ENCODE data around the gene GPRIN2.

GPRIN2 gene

DNA sequence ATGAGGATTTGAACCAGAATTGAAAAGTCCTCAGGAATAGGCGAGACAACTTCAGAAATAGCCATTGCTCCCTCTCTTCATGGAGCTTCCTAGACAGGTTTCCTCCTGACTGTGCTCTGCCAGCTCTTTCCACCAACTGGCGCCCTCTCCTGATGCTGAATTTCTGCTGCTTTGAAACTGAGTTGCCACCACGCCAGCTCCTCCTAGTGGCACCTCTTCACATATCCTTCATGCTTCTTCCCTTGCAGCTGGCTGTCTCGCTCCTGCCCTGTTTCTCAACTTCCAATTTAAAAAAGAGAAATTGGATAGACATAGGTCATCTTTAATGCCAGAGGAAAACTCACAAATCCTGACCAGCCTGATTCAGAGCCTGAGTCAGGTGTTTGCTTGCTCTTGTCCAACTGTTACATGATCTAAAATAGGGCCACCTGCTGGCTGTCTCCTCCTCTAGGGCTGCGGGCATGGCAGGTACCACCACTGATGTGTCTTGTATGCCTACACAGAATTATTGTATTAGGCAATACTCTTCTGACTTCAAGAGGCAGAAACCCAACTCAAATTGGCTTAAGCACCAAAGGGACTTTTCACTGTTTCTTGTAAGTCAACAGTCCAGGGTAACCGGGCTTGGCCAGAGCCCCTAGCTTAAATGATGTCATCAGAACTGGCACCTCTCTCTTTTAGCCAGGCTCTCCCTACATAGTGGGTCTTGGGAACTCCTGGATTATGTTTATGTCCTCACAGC, 9.3 kb upstream of the GPRIN2 start:
- DNase-seq, result peak; percentile 17

DNA sequence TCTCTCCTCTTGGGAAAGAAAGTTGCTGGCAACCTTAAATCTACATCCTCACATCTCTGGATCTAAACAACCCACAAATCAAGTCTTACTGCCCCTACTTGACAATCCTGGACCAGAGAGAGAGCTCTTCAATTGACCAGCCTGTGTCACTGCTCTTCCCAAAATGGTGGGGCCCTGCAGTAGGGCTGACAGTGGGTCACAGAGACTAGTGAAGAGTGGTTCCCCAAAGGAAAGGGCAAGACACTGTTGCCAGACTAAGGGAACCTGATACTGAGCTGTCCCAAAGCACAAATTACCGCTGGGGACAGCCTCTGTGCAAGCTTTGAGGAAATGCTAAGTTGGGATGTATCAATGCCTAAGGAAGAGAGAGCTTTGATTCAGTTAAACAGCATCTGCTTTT, 4.5 kb upstream of the GPRIN2 start:
- DNase-seq, result no peak

DNA sequence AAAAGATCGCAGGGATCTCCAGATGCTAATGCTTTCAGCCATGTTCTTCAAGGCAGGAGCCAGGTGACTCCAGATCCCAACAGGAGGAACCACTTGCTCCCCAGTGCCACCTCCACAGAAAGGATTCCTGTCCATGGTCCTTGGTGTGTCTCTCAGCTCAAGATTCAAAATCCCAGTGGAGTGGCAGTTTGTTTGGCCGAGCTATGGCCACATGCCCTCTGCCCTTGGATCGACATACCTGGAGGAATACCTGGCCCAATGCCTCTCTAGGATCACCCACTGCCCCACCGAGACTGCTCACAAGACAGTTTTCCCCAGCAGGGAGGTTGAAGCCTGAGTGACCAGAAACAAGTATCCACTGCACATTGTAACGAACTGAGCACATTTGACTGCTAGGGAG, 3.9 kb upstream of the GPRIN2 start:
- no peak for DNase-seq

DNA sequence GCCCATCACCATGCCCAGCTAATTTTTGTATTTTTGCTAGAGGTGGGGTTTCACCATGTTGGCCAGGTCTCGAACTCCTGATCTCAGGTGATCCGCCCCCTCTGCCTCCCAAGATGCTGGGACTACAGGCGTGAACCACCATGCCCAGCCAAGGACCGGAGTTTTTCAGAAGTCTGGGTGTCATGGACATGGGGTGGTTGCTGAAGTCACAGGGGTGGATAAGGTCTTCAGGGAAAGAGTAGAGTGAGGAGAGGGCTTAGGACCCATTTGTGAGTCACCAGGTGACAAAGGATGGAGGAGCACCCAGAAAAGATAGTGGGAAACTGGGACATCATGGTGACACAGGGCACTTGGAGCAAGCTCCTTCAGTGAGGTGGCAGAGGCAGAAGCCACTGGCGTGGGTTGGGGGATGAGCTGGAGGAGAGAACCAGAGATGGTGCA, 2.8 kb upstream of the GPRIN2 start:
- no peak for DNase-seq

DNA sequence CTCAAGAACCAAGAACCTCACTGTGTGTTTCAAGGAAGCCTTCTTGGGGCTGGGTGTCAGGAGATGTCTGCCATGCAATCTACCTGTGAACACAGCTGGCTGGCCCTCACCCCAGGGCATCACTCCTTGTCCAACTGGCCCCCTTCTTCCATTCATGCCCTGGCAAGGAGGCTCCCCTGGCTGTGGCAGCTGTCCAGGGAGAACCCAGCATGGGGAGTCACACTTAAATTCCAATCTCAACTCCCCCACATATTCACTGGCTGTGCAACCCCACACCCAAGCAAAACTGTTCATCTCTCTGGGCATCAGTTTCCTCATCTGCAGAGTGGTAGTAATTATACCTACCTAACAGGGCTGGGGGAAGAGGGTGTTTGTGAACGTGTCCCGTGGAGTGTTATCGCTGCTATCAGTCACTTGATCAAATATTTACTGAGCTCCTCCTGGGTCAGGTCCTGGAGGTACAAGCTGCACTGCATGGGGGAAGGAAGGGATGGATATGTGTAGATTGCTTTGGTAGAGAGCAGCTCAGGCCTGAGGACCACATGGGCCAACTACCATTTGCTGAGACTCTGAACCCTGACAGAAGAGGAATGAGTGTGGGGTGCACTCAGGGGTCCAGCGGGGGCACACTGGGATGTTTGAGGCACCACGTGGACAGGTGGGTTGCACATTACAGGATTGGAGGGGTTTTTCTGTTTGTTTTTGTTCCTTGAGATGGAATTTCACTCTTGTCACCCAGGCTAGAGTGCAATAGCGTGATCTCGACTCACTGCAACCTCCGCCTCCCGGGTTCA, 2.1 kb upstream of the GPRIN2 start:
- no peak for DNase-seq

DNA sequence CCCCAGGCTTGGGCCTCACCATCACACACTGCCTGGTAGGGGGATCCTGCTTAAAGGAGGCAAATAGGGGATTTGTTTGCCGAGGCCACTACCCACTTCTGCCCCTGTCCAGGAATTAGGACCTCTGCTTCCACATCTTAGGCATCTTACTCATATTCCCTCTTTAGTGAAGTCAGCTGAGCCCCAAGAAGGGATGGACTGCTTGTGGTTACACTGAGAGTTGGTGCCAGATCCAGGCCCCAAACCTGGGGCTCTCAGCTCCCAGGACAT, 1.6 kb upstream of the GPRIN2 start:
- DNase-seq, result no peak

DNA sequence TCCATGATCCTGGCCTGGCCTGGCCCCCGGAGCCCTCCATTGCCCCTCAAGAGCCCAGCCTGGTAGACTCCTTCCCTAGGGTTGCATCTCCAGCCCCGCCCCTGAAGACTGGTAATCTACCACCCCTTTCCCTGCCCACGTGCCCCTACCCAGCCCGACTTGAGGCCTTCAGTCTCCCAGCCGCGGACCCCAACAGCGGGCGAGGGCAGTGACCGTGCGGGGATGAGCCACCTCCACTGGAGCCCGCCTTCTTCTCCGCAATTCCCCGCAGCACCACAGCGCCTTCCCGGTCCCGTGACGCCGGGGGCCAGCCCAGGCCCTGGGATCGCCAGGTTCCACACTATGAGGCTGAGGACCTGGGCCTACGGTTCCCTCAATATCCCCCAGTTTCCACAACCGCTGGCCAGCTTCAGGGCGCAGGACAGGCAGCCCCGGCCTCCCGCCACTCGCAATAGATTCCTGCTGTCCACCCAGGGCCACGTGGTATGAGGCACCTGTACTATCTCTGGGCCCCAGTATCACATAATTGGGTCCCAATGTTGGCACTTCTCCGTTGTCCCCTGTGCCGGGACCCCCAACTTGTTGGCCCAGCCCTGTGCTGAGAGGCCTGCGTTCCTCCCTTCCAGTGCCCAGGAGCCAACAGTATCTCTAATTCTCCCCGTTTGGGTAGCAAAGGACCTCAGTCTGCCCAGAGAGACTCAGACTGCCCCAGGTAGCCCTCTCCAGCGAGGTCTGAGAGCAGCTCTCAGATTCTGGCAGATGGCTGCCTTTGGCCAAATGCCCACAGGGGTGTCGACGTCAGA, 1.1 kb upstream of the GPRIN2 start:
- no peak for DNase-seq

DNA sequence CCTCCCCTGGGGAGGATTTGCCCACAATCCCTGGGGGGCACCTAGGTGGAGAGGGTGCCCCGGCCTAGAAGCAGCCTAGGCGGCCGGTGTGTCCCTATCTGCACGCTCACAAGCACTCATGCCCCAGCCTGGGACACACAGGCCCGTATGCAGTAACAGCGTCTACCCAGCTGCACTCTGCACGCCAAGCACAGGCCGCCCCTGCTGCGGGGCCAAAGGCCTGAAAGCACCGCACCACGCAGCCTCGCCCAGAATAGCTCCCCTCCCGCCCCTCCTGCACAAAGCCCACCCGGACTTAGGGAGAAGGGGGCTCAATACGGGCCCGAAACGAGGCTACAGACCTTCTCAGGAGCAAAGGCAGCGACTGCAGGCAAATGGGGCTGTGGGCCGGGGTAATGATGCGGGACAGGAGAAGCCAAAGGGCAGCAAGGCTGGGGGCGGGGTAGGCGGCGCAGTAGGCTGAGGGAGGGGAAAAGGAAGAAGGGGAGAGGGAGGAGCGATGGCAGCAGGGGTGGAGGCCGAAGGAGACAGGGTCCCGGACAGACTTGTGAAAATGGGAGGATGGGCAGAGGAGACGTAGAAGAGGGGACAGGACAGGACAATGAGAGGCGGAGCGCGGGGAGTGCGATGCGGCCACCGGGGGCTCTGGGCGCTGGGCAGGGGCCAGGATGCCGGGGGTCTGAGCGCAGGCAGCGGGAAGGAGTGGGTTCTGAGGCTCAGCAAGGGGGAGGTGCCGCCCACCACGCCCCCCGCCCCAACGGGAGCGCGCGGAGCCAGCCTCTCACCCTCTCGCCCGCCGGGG, 544 bp downstream of the GPRIN2 start:
- no peak for DNase-seq

DNA sequence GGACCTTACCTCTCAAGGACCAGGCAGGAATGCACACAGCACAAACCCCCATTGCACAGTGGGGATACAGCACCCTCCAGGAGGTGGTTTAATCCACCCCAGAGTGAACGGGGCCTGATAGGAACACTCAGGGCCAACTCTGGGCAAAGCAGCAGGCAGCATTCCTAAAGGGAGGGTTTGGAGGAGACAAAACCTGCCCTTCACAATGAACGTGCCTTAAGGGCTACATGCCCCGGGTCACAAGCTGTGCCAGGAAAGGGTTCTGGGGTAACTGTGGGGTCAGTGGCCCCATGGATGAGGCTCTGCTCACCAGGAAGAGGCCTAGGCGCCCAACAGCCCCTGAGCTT, 1.1 kb downstream of the GPRIN2 start:
- no peak for DNase-seq

DNA sequence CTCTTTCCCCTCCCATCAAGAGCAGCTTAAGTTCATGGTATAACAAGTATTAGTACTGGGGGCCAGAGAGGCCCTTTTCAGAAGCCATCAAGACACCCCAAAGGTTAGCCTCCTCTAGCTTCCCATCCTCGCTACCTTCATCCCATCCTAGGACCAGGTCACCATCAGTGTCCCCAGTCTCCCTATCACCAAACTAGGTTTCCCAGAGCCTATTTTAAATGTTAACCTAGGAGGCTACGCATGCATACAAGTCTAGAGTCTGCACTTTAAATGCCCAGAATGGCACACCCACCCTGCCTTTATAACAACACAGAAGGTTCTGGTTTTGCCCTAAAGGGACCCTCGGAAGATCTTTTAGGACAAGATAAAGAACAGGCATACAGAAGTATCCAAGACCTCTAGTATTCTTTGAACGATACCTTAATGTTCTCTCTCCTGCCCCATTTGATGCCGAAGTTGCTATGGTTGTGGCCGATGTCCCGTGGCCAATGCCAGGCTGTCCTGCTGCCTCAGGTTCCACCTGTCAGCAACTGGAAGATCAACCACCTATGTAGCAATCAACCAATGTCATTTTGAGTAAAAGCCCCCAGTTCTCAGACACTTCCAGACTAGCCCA, 2.2 kb downstream of the GPRIN2 start:
- DNase-seq, result no peak

DNA sequence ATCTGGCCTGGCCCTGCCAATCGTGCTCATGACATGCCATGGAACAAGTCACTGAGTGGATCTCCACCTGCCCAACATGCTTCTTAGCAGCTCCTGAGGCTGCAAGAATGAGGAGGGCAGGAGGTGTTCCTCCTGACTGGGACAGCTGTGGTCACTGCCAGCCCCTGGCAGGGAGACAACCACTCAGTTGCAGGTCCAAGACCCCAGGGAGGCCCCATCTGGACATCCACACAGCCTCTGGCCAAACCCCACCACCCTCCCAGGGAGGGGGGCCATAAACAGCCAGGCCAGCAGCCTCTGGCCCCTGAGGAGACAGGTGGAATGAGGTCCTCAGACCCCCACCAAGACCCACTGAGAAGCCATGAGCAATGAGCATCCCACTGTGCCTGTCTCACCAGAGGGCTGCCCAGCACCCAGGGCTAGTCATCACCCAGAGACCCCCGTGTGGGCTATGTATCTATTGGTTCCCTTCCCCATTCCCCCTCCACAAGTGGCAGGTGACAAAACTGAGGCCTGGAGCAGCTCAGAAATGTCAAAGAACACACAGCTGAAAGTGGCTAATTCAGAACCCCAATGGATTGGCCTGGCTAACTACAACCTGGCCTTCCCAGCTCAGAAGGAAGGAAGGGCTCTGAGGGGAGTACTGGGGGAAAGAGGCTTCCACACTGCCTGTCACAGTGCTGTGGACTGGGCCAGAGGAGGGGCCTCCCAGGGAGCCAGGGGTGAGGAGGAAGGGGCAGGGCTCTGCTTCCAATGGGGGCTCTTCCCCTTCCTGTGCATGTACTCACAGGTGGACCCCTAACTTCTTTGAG, 3.0 kb downstream of the GPRIN2 start:
- DNase-seq, result no peak

DNA sequence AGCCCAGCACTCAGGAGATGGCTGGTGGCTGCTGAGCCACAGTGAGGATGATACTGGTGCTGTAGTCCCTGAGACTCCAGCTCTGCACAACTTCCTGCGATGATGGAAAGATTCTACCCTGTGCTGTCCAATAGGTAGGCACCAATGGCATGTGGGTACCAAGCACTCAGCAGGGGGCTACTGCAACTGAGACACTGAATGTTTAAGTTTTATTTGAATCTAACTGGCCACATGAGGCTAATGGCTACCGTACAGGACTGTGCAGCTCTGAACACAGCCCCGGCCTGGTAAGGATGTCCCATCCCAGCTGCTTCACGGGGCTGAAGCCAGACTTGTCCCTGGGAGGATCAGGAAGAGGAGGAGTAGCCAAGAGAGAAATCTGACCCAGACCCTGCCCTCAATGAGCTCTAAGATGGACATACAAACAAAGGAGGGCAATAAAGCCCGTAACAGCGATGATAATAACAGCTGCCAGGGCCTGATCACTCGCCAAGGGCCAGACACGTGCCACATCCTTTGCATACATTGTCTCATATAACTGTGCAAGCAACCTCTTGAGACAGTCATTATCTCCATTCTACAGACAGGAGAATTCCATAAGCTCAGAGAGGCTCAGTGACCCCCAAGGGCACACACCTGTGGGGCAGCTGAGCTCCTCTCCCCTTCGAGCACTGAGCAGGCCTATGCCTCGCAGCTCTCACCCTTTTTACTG, 3.8 kb downstream of the GPRIN2 start:
- DNase-seq, result no peak

DNA sequence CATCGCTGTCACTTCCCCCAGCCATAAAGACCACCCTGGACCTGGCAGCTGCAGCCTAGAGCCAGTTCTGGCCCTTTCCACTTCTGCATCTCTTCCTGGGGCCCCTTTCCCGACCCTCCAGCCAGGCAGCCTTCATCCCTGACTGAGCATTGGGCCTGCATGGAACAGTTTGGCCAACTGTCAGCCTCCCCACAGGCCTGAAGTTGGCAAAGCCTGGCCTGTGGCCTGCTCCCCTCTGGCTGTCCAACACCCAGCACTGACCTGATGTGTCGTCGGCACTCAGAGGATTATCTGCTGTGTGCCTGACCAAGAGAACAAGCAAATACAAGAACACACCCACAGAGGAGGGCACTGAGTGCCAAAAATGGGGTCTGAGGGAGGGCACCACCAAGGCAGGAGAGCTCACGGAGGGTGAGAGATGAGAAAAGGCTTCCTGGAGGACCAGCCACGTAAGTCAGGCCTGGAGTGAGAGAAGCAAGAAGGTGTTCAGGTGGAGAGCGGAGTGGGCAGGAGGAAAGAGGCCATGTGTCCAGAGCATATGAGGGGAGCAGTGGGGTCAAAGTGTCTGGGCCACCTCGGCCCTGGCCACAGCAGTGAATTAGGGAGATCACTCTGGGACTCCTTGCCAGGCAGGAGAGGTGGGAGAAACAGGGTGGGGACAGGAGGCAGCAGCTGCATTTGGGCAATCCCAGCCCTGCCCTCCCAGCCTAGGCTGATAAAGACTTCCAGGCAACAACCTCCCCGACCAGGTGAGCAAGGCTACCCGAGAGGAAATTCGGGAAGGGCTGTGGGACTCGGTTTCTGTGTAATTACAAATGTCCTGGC, 4.5 kb downstream of the GPRIN2 start:
- no peak for DNase-seq

DNA sequence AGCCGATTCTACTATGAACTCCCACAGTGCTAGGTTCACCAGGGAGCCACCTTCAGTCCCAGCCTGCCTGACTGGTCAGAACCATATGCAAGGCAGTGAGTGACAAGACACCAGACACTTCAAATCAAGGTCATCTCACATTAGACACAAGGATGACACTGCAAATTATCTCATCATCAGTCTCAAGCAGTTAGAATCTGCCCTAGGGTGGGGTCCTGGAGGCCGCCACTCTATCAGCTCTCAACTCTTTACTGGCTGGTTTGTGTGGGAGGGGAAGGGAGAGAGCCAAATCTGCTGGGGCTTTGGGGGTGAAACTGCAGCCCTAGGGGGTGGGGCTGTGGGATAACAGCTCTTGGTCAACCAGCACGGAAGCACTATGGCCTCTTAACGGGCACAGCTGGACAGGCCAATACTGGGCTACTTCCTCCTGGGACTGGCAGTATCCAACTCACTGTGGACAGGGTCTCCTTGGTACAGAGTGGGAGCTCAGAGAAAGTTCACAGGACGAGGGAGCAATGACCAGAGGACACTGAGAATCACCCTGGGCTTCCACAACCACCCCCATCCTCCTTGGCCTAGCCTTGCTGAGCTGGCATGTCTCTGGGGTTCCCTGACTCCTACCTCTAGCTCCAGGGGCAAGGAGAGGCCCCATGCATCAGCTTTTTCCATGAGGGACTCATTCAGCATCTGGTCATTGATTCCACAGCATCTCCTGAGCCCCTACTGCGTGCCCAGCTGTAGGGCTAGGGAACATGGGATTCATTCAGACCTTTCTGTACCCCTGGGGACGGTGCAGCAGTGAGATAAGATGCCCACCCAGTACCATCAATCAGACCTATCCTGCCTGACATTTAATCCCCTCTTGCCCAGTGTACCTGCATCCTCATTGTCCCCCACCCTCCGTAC, 5.4 kb downstream of the GPRIN2 start:
- DNase-seq, result no peak

DNA sequence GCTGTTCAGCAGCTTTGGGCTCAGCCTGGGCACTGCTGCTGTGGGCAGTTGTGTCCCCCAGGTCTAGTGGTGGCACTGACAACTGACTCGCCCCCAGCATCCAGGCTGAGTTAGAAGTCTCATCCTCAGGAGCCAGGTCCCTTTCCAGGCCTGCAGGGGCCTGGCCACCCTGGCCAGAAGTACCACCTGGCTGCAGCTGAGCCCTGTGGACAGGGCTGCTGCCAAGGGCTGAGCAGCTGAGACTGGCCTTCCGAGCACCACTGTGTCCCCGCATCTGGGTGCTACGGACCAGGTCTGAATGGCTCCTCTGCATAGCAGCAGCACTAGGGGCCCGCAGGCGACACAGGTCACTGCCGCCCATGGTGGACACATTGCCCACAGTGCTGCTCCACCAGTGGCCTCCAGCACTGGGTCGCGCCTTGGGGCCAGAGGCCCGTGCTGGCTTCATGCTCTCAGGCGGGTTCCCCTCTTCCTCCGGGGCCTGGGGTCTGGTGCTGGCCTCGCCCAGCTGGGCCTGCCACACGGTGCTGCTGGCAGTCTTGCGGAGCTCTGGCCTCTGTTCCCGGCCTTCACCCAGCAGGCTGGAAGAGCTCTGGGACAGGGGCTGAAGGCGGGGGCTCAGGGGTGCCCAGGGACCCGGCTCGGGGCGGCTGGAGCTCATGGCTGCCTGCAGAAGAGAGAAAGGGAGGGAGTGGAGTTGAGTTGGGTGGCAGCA, 6.2 kb downstream of the GPRIN2 start:
- DNase-seq, result no peak

DNA sequence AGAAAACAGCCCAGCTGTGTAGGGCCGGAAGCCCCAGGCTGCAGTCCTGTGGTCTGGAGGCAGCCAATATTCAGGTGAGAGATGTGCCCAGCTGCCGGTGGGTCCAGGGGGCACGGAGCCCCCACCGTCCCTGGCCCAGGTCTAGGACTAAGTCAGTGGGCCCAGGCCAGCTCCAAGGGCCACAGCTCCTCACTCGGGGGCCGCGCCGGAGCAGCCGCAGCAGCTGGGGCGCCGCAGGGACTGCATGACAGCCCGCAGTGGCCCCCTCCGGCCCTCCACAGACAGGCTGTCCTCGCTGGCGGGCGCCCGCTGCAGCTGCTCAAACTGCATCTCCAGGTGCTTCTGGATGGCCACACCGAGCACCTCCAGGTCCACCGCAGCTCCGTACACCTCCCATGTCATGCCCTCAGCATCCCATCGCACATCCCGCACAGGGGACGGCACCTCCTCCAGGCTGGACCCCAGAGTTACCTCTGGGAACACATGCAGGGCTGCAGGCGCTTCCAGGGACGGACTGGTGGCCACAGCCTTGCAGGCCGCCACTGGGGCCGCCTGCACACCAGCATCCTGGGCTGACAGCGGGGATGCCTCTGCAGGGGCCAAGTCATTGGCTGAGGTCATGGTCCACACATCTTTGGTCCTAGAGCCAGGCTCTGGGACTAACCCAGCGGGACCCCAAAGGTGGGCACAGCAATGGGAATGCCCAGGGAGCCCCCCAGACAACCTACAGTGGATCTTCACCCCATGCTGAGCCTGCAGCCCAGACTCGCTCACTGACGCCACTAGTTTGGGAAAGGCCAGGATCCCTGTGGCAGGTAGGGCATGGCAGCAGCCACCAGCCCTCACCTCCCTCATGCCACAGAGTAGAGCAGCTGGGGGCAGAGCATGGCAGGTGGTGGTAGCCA, 7.0 kb downstream of the GPRIN2 start:
- no peak for DNase-seq

DNA sequence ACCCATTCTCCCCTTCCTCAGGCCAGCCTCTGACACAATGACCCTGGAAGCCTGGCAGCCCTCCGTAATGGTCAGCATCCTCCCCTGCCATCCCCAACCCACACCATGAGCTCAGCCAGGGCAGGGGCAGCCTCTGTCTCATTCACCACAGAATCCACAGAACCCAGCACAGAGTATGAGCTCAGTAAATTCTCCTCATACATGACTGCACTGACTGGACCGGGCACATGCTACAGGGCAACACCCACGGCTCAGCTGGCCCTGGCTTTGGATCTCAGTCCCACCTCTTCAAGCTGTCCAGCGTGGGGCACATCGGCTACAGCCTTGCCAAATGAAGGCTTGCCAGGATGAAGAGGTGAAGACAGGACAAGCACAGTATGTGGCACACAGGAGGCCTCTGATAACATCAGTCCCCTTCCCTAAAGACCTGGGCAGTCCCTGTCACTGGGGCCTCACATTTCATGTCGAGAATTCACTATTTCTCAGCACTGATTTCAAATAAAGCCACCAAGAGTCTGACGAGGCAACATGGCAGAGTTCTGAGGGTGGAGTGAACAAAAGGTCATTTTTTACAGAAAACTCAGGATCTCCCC, 7.9 kb downstream of the GPRIN2 start:
- no peak for DNase-seq

Data from T-helper 9 cell (primary cell).